Neutrophil (primary cell): ENCODE data around the gene LETM1.

Source experiments
- H3K27ac ChIP-seq: fragments of 200-600 bp; sonication (generic); 2 replicates; pipeline ENCODE4 v1.5.1; 2016; ENCODE audit warnings: mild to moderate bottlenecking, moderate library complexity
- H3K27me3 ChIP-seq: fragments of 200-600 bp; sonication (generic); 2 replicates; pipeline ENCODE4 v1.6.0; 2016; ENCODE audit warnings: mild to moderate bottlenecking
- H3K36me3 ChIP-seq: fragments of 200-600 bp; sonication (generic); 2 replicates; pipeline ENCODE4 v1.5.1; 2017
- H3K4me1 ChIP-seq, 2 experiments: fragments of 200-600 bp in 1 of 2; sonication (generic) in 1 of 2; 1 replicate in 1 of 2; 2 replicates in 1 of 2; pipeline versions ENCODE4 v1.5.1 to v1.6.1; 2013 to 2016; ENCODE audit warnings: low read depth in 1 of 2, low read length in 1 of 2, mild to moderate bottlenecking in 1 of 2, moderate library complexity in 1 of 2; ENCODE audit not compliant: control insufficient read depth in 1 of 2, insufficient read depth in 1 of 2
- H3K4me3 ChIP-seq, 2 experiments: fragments of 200-600 bp in 1 of 2; sonication (generic) in 1 of 2; 1 replicate in 1 of 2; 2 replicates in 1 of 2; pipeline ENCODE4 v1.5.1; 2013 to 2016; ENCODE audit warnings: low read depth in 1 of 2, low read length in 1 of 2, mild to moderate bottlenecking in 1 of 2, moderate library complexity in 1 of 2
- H3K9me3 ChIP-seq: fragments of 200-600 bp; sonication (generic); 2 replicates; pipeline ENCODE4 v1.5.1; 2016
- TF ChIP-seq, protein P1 (sequence below): fragments of 200-600 bp; sonication (generic); IDR thresholded peaks from 2 replicates; pipeline ENCODE4 v1.5.1; 2016; ENCODE audit warnings: antibody characterized with exemption

LETM1 gene

DNA sequence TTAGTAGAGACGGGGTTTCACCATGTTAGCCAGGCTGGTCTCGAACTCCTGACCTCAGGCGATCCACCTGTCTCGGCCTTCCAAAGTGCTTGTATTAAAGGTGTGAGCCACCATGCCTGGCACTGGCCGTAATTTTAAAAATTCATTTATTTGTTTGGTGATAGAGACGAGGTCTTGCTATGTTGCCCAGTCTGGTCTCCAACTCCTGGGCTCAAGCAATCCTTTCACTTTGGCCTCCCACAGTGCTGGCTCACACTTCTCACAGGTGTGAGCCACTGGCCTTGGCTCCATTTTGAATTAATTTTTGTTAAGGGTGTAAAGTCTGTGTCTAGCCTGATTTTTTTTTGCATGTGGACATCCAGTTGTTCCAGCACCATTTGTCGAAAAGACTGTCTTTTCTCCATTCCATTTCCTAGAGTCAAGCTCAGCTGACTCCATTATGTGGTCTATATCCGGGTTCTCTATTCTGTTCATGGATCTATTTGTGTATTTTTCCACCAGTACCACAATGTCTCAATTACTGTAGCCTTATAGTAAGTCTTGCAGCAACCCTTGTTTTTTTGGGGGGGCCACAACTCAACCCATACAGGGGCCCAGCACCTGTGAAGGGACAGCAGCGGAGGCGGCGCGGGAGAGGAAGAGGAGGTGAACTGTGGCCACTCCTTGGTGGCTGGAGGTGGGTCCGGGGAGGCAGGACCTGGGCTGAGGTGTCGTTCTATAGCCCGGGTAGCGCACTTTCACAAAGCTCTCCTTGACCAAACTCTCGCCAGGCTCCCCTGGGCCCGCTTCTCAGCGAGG lies 13.8 kb upstream of the LETM1 start:
- Histone ChIP-seq H3K27ac (peak overlapping the region; percentile 94), H3K27me3 (peaks cover 6% of the 10 kb centered on the region), H3K4me1 (peaks cover 21 to 23% of the 10 kb centered on the region in 2 experiments), H3K9me3 (no peaks in the 10 kb centered on the region), H3K36me3 (no peaks in the 10 kb centered on the region), H3K4me3 (peak overlapping the region; percentile 73 to 98)
- TF ChIP-seq, protein P1, sequence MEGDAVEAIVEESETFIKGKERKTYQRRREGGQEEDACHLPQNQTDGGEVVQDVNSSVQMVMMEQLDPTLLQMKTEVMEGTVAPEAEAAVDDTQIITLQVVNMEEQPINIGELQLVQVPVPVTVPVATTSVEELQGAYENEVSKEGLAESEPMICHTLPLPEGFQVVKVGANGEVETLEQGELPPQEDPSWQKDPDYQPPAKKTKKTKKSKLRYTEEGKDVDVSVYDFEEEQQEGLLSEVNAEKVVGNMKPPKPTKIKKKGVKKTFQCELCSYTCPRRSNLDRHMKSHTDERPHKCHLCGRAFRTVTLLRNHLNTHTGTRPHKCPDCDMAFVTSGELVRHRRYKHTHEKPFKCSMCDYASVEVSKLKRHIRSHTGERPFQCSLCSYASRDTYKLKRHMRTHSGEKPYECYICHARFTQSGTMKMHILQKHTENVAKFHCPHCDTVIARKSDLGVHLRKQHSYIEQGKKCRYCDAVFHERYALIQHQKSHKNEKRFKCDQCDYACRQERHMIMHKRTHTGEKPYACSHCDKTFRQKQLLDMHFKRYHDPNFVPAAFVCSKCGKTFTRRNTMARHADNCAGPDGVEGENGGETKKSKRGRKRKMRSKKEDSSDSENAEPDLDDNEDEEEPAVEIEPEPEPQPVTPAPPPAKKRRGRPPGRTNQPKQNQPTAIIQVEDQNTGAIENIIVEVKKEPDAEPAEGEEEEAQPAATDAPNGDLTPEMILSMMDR: no peak

DNA sequence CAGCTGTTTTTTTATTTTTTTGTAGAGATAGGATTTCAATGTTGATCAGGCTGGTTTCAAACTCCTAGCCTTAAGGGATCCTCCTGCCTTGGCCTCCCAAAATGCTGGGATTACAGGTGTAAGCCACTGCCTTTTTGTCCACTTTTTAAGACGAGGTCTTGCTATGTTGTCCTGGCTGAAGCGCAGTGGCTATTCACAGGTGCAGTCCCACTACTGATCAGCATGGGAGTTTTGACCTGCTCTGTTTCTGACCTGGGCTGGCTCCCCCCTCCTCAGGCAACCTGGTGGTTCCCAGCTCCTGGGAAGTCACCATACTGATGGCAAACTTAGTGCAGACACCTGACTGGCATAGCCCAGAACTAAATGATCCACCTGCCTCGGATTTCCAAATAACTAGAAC lies 13.0 kb upstream of the LETM1 start:
- Histone ChIP-seq H3K4me1 (peaks cover 21 to 23% of the 10 kb centered on the region in 2 experiments), H3K27me3 (peaks cover 6% of the 10 kb centered on the region), H3K9me3 (no peaks in the 10 kb centered on the region), H3K4me3 (no peak overlapping the region), H3K36me3 (no peaks in the 10 kb centered on the region), H3K27ac (no peak overlapping the region)
- TF ChIP-seq, protein P1: no peak

DNA sequence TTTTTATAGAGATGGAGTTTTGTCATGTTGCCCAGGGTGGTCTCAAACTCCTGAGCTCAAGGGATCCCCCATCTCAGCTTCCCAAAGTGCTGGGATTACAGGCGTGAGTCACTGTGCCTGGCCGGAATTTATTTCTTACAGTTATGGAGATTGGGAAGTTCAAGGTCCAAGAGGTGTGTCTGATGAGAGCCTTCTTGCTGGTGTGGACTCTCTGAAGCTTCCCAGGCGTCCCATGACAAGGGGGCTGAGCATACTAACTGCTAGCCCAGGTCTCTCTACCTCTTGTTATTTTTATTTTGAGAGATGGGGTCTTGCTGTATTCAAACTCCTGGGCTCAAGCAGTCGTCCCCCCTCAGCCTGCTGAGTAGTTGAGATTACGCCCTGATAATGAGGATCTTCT lies 12.3 kb upstream of the LETM1 start:
- no peaks in the 10 kb centered on the region for H3K36me3 ChIP-seq
- TF ChIP-seq, protein P1: no peak
- H3K27ac ChIP-seq: no peak overlapping the region
- peaks cover 21 to 26% of the 10 kb centered on the region in 2 experiments for H3K4me1 ChIP-seq
- no peak overlapping the region for H3K4me3 ChIP-seq
- H3K27me3 ChIP-seq: peaks cover 8% of the 10 kb centered on the region
- H3K9me3 ChIP-seq: no peaks in the 10 kb centered on the region

DNA sequence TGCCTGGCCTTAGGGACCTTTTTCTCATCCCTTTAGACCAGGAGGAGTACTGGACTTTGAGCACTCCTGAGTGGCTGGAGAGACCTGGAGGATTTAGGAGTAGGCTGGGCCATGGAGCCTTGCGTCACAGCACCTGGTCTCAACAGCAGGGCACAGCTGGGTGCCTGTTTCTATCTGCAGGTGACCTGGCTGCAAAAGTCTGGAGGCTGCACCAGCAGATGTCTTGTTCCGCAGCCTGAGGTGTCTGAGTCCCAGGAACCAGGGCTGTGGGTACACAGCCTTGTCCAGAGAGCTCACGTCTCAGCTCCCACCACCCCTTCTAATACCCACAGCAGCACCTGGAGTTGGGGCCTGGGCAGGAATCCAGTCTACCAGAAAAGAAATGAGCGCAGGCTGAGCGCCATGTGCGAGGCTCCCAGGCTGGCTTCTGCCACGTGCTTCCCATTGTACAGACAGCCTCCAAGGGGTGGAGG lies 10.3 kb upstream of the LETM1 start:
- no peak overlapping the region for H3K27ac ChIP-seq
- TF ChIP-seq, protein P1: no peak
- H3K27me3 ChIP-seq: peaks cover 26% of the 10 kb centered on the region
- H3K4me3 ChIP-seq: no peak overlapping the region
- H3K4me1 ChIP-seq: peaks cover 16 to 28% of the 10 kb centered on the region in 2 experiments
- no peaks in the 10 kb centered on the region for H3K9me3 ChIP-seq
- H3K36me3 ChIP-seq: no peaks in the 10 kb centered on the region

DNA sequence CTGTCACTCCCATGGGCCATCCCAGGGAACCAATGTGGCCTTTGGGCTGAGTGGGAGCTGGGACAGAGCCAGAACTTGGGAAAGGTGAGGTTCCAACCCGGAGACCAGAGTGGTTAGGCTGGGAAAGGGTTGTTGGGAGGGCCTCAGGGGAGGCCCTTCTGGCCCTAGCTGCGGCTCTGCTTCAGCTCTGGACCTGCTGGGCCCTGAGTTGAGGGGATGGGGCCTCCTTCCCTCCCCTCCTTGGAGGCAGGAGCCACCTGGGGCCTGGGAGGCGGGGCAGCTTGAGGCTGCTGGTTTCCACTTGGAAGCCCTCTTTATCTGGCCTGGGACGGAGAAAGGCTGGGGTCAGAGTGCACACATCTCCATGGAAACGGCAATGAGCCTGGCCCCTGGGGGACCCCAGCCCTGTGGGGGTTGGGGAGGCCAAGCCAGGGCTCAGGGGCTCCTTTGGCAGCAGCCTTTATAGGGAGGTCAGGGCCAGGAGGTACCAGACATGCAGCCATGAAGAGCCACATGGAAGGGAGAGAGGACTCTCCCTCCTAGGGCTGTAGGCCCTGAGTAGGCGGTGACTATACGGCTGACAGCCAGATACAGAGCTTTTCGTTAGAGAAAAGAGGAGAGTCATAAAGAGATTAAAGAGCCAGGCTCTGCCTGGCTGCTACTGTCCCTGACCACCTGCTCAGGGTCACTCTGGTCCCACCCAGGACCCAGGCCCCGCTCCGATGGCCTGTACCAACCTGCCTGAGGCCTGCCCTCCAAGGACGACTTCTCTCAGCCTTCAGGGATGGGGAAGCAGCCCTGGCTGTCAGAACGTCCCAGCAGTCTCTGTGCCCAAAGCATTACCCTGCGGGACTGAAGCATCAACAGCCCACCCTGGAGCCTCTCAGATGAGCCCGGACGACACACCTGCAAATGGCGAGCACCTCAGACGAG lies 8.4 kb upstream of the LETM1 start:
- no peak overlapping the region for H3K4me3 ChIP-seq
- TF ChIP-seq, protein P1: no peak

More for the DNA sequence above, 8.4 kb upstream of the LETM1 start:
- Histone ChIP-seq H3K27me3 (peaks cover 26% of the 10 kb centered on the region), H3K4me1 (peaks cover 6 to 17% of the 10 kb centered on the region in 2 experiments), H3K9me3 (no peaks in the 10 kb centered on the region), H3K36me3 (no peaks in the 10 kb centered on the region), H3K27ac (no peak overlapping the region)
